Choroid plexus epithelial cell (primary cell): ENCODE measurements around the gene MUC15.

Experiments
- DNase-seq: peaks from one replicate; pipeline ENCODE4 v3.0.0-alpha.2; 2010; ENCODE audit warnings: low read depth
- H3K4me3 ChIP-seq: 2 replicates; pipeline ENCODE4 v1.5.1; 2011; ENCODE audit warnings: low read depth, mild to moderate bottlenecking, control low read depth, low read length, moderate library complexity
- TF ChIP-seq, protein P1 (sequence below): conservative IDR thresholded peaks from 2 replicates; pipeline ENCODE4 v1.5.1; 2011; ENCODE audit warnings: low read depth, mild to moderate bottlenecking, control low read depth, inconsistent platforms, low read length, moderate library complexity

Gene MUC15

GRCh38 chr11:26553182-26553581, 18.9 kb downstream of the MUC15 start:
- DNase-seq, result no peak
- H3K4me3 ChIP-seq, result no peak overlapping the region
- TF ChIP-seq, protein P1, sequence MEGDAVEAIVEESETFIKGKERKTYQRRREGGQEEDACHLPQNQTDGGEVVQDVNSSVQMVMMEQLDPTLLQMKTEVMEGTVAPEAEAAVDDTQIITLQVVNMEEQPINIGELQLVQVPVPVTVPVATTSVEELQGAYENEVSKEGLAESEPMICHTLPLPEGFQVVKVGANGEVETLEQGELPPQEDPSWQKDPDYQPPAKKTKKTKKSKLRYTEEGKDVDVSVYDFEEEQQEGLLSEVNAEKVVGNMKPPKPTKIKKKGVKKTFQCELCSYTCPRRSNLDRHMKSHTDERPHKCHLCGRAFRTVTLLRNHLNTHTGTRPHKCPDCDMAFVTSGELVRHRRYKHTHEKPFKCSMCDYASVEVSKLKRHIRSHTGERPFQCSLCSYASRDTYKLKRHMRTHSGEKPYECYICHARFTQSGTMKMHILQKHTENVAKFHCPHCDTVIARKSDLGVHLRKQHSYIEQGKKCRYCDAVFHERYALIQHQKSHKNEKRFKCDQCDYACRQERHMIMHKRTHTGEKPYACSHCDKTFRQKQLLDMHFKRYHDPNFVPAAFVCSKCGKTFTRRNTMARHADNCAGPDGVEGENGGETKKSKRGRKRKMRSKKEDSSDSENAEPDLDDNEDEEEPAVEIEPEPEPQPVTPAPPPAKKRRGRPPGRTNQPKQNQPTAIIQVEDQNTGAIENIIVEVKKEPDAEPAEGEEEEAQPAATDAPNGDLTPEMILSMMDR, result no peak

- H3K4me3 ChIP-seq, result no peak overlapping the region
- DNase-seq, result peak; percentile 26
- TF ChIP-seq, protein P1, result peak; percentile 56
These were observed 20.8 kb downstream of the MUC15 start for GRCh38 chr11:26551186-26551801.

DNA sequence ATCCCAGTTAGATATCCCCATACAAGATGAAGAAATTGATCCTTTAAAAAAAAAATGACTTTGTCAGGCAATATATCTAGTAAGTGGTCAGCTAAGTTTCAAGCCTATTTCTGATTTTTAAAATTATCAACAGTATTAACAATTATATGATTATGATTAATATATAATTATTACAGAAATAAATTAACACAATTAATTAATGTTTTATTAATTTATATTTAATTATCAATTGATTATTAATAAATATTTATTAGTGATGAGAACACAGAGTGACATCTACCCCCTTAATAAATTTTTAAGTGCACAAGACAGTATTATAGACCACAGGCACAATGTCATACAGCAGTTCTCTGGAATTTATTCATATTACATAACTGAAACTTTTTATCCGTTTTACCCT, 22.0 kb downstream of the MUC15 start:
- no peak overlapping the region for H3K4me3 ChIP-seq
- DNase-seq, result no peak
- TF ChIP-seq, protein P1, result no peak

GRCh38 chr11:26549176-26549575, 22.9 kb downstream of the MUC15 start:
- no peak overlapping the region for H3K4me3 ChIP-seq
- TF ChIP-seq, protein P1, result no peak
- no peak for DNase-seq

DNA sequence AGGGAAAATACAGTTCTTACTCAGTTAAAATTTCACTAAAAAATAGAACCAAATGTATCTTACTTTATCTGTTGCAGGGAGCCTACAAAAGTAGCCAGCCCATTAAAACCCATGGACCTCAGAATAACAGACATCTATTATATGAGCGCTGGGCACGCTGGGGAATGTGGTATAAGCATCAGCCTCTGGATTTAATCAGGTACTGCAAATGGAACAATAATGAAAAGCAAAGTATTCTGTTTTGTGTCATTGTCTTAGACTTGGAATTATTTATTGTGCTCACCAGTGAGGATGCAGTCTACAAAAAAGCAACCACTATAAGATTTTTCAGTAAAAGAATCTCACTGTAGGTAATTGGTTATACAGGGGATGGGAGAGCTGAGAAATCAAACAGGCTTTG, 30.2 kb downstream of the MUC15 start:
- no peak for DNase-seq
- H3K4me3 ChIP-seq, result no peak overlapping the region
- TF ChIP-seq, protein P1, result no peak

DNA sequence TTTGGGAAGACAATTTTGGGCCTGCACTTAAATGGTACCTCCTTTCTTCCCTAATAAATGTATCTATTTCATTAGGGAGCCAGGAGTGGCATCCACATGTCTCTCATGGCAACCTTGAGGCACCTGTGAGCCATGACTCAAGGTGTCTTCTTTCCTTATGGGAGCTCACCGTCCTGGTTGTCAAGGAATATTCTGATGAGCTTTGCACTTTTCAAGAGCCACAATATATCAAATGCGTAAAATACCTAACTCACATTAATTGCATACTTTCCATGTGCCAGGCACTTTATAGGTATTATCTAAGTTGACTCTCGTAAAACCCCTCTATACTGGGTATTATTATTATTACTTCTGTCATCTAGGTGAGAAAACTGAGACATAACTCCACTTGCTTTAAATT, 32.5 kb downstream of the MUC15 start:
- TF ChIP-seq, protein P1, result no peak
- no peak for DNase-seq
- H3K4me3 ChIP-seq, result no peak overlapping the region

- H3K4me3 ChIP-seq, result no peak overlapping the region
- no peak for DNase-seq
- TF ChIP-seq, protein P1, result no peak
These were observed 34.7 kb downstream of the MUC15 start for GRCh38 chr11:26537341-26537740.
